Measurements from ENCODE around the gene PHACTR3.

The PHACTR3 gene

DNA sequence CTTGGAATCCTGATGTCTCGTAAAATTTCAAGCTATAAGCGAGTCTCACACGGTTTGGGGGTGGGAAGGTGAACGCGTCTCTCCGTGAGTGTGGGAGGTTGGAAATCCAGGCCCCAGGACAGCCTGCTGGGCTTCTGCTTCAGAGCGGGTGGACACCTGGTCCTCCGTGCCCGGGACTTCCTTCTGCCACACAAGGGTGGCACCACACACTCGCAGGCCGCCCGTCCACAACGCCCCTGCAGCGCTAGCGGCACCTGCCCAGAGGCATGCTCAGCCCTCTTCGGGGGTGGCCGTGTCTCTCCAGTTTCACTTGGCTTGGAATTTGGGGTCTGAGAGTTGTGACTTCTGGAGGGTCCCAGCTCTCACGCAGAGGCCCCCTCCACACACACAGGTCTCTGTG, 151.9 kb downstream of the PHACTR3 start:
- DNase-seq, result no peak

DNA sequence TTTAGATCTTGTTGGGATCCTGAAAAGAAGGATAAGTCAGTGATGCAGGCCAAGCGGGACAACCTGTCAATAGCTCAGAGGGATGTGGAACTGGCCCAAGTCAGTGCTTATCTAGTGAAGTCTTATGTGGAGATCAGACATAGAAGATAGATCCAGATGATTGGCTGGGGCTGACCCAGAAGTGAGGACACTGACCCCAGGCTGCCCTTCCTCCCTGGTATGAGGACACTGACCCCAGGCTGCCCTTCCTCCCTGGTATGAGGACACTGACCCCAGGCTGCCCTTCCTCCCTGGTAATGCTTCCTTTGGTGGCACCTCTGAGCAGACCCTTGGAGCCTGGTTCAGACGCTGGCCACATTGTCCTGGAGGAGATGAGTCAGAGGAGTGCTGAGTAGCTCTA, 159.7 kb downstream of the PHACTR3 start:
- no peak for DNase-seq

DNA sequence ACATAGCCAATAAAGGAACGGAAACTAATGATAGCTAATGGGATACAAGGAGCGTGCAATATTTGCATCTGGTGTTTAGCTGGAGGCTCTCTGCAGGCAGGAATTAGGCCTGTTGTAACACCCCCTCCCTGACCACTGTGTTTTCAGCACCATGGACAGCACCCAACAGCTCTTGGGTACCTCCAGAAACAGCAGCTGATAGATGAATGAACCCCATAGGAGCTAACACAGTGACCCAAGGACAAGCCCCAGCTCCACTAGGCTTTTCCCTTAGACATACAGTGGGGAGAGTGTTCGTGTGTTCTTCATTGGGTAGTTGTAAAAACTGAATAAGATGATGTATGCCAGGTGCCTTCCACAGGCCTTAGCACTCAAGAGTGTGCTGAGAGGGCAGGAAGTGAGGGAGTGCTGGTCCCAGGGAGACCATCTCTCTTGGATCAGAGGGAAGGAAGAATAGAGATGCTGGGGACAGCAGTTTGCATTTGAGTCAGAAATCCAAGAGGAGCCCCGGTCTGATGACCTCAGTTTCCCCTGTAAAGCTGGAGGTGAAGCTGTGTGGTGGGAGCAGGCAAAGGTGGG, 161.3 kb downstream of the PHACTR3 start:
- DNase-seq, result no peak

GRCh38 chr20:59767656-59768055, 163.3 kb downstream of the PHACTR3 start:
- DNase-seq, result no peak

DNA sequence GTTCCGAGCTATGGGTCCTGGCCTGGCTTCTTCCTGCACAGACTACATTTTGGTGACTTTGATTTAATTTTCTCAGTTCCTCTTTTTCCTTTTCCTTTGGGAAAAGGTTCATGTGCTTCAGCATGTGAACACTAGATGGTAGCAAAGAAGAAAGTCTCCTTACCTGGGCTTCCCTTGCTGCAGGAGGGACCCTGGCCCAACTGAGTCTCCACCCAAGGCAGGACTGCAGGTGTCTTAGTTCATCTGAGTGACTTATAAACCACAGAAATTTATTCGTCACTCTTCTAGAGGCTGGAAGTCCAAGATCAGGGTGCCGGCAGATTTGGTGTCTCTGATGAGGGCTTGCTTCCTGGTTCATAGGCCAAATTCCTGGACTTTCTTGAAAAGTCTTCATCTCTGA, 165.9 kb downstream of the PHACTR3 start:
- DNase-seq, result no peak

- no peak for DNase-seq
These were observed 166.5 kb downstream of the PHACTR3 start for GRCh38 chr20:59770851-59771250.

GRCh38 chr20:59771506-59772372, 167.4 kb downstream of the PHACTR3 start:
- no peak for DNase-seq

GRCh38 chr20:59772373-59772705, 168.0 kb downstream of the PHACTR3 start:
- DNase-seq, result no peak

DNA sequence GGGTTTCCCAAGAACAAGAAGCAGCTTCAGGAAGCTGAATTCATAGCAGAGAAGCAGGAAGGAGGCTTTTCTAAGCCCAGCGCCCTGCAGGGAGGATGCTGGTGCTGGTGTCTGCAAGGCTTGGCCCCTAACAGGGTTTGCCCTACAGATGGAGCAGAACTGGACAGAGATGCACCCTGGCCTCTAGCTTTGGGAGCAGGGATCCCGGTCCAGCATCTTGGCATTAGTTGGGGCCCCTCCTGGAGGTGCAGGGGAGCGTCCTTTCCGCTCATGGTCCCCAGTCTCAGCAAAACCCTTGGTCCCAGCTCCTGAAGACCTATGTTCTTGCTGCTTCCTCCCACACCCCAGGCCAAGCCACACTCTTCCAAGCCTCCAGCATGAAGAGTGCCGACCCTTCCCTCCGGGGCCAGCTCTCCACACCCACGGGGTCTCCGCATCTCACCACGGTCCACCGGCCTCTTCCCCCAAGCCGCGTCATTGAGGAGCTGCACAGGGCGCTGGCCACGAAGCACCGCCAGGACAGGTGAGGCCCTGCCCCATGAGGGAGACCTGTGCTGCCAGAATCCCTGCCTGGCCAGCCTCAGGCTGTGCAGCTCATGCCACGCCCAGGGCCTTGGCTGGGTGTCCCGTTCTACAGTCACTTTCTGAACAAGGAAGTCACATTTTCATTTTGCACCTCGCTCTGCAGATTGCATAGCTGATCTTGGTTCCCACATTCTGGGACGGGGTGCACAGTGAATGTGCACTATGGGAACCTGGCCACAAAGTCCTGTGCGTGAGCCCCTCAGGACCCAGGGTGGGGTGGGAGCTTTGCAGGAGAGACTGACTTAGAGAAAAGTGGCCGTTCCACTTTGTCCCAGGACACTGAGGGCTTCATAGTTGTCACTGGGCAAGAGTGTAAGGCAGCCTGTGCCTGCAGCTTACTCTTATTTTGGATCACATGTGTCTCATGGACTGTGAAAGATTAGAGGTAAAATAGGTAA, 168.9 kb downstream of the PHACTR3 start:
- no peak for DNase-seq

DNA sequence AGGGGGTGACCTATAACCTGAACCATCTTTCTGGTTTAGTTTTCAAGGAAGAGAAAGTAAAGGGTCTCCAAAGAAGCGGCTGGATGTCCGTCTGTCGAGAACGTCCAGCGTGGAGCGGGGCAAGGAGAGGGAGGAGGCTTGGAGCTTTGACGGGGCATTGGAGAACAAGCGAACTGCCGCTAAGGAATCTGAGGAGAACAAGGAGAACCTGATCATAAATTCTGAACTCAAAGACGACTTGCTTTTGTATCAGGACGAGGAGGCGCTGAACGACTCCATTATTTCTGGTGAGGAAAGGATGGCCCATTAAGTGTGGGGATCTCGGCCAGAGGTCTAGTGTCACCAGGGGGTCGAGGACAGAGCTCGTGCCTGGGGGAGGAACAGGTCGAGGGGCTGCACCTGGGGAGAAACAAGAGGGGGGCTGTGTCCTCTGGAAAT, 169.9 kb downstream of the PHACTR3 start:
- DNase-seq, result no peak

DNA sequence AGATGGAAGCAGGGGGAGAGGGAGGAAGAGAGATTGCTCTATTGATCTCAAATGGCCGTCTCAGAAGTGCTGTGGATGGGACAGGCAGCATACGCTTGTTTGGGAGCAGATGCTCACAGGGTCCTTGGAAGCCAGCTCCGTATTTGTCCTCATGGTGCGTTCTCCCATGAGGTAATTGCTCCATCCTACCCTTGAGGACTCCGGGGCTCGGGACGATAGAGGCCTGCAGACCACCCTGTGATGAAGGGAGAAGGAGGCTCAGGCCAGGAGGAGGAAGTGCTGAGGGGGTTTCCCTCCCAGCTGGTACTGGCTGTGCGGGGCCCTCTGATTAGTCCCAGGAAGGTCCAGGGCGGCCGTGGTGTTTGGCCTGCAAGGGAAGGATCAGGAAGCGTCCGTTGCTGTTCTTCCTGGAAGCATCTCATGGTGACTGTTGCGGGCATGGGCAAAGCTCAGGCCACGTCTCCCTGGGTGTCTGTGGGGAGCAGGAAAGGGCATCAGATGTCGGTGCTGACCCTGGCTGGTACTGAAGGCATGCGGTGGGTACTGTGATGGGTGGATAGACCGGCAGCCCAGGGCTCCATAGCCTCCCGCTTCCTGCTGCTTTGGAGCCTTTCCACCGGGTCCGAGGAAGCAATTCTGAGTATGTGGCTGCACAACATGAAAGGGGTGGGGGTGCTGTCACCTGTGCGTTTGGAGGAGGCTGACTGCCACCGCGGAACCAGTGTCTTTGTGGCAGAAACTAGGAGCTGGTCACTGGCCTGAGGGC, 170.8 kb downstream of the PHACTR3 start:
- no peak for DNase-seq

DNA sequence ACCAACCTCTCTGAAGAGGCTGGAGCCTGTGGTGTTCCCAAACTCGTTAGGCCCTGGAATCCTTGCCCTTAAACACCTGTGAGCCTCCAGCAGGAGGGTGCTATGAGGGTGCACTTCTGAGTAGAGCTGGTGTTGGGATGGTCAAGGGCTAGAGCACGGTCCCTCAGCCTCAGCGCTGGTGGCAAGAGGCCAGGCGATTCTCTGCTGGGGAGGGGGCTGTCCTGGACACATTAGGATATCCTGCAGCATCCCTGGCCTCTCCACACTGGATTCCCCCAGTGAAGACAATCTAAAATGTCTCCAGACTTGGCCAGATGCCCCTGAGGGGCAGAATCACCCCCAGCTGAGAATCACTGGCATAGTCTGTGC, 171.3 kb downstream of the PHACTR3 start:
- DNase-seq, result no peak

DNA sequence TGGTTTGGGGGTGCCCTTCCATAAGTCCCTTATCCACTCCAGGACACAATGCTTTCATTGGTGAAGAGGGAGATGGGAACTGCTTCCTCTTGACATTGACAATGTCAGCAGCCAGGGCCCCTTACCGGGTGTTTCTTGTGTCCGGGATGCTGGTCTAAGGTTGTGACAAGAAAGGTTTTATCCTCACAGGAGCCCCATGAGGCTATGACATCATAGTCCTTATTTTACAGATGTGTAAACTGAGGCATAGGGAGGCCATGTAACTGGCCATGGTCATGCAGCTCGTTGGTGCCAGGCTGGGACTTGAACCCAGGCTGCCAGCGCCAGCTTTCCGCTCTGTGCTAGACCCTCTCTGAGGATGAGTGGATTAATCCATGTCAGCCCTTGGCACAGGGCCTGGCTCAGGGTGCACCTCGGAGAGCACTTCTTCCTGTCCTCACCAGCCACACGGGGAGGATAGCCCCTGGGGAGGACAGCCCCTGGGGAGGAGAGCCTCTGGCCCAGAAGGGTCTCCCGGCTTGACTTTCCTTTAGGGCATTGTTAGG, 171.8 kb downstream of the PHACTR3 start:
- DNase-seq, result no peak

- DNase-seq, result no peak
These were observed 172.4 kb downstream of the PHACTR3 start for GRCh38 chr20:59776626-59777330.

- DNase-seq, result no peak
These were observed 173.0 kb downstream of the PHACTR3 start for GRCh38 chr20:59777331-59777725.

DNA sequence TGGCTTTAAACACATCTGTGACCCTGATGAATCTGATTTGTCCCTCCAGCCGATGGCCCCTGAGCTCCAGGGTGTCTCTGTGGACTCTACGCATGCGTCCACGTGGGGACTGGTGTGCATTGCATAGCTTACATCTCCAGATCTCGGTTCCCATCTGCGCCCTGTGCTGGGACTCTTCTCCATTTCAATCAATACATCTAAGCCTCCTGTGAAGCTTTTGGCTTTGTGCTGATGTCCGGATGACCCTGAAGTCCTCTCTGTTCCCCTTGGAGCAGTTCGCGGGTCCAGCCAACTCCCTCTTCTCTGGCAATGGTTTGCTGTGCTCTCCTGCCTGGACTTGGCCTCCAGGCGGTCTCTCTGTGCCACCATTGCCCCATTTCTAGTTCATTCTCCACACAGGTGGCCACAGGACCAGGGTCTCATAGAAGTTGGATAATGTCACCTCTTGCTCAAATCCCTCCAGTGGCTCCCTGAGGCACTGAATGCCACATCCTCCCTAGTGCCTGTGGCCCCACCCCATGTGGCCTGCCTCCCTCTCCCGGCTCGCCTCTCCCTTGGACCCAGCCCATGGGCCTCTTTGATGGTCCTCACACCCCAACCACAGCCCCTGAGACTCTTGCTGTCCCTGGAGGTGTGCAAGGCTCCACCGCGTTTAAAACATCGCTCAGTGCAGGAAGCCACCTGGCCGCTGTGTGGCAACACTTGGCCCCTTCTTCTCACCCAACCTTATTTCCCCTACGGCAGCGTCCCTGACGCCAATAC, 173.7 kb downstream of the PHACTR3 start:
- DNase-seq, result no peak

- DNase-seq, result no peak
These were observed 174.4 kb downstream of the PHACTR3 start for GRCh38 chr20:59778615-59779200.

DNA sequence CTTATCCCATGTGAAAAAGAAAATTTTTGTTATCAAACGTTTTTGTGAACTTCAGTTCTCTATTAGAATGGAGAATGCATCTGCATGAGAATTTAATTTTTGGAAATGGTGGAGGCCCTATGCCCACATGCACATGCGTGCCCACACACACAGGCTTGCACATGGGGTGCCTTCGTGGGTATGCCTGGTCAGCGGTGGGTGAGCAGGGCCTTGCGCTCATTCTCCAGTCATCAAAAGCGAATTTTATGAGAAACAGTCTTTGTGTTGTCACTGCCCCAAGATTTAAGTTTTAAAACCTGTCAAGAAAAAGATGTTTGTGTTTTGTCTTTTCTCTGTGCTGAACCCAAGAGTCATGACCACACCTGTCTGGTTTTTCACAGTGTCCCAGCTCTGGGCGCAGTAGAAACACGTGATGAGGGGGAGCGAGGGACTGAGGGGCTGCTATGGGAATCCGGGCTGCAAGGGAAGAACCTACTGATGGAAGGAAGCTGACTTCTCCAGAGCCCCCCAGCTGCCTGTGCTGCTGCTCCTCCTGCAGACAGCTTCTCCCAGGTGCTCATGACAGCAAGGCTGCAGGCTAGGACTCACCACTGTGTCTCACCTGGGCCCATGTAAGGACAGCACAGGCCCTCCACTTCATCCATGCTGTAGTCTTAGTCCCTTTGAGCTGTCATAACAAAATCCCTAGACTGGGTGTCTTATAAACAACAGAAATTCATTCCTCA, 175.5 kb downstream of the PHACTR3 start:
- DNase-seq, result no peak

DNA sequence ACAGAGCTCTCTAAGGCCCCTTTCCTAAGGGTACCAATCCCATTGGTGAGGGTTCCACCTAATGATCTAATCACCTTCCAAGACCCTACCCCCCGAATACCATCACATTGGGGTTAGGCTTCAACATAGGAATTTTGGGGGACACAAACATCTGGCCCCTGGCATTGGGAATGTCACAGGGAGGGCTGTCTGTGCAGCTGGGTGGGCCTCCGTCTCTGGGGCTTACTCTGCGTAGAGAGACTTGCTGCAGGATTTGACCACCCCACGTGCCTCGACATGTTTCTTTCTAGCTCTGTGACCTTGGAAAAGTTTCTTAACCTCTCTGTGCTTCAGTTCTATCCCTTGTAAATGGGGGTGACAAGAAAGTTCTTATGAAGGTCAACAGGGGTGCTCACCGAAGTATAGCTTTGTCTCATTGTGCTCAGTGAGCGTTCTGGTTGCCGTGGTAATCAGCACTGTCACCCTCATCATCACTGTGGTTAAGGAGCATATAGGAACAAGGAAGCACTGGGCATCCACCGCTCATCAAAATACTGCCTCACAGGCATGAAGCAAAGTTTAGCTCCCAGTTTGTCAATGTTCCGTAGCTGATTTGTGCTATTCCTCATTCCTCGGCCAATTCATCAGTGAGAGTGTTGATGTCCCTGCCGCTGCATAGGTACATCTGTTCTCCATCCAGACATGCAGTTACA, 176.3 kb downstream of the PHACTR3 start:
- DNase-seq, result no peak
